A673 (cell line): ENCODE data around the gene TRUB2.

Experiments
- EZH2 ChIP-seq: fragments of 200-600 bp; sonication (generic); IDR thresholded peaks from 2 replicates; pipeline ENCODE4 v1.6.1; 2017; ENCODE audit warnings: borderline replicate concordance, low read depth, mild to moderate bottlenecking, mixed read lengths, antibody characterized with exemption, low read length; ENCODE audit not compliant: poor library complexity, severe bottlenecking
- TF ChIP-seq, protein P1 (sequence below): fragments of 300-800, 200-600 bp; sonication (generic); conservative IDR thresholded peaks from 2 replicates; pipeline ENCODE4 v1.5.1; 2017; ENCODE audit warnings: low read depth, mild to moderate bottlenecking, antibody characterized with exemption, low read length, moderate library complexity, mixed read lengths

DNA sequence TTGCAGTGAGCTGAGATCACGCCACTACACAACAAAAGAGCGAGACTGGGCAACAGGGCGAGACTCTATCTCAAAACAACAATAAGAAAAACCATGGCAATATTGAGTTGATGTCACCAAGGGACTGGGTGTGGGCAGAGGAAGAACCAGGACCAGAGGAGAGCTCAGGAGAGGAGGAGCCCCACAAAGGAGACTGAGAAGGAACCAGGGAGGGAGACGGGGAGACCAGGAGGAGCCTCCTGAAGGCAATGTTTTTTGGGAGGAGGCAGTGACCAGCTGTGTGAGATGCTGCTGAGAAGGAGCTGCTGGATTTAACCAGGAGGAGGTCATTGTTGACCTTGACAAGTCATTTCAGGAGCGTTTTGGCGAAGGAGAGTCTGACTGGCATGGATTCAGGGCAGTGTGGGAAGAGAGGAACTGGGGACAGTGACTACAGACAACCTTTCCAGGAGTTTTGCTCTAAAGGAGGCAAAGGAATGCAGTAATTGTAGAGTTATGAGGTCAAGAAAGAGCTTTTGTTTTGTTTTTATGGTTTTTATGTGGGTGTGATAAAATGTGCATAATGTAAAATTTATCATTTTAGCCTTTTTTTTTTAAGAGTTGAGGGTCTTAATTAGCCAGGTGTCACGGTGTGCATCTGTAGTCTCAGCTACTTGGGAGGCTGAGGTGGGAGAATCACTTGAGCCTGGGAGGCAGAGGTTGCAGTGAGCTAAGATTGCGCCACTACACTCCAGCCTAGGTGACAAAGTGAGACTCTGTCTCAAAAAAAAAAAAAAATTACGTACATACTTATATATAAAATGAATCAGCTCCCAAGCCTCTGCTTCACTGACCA is 17.9 kb downstream of the TRUB2 start:
- TF ChIP-seq, protein P1, sequence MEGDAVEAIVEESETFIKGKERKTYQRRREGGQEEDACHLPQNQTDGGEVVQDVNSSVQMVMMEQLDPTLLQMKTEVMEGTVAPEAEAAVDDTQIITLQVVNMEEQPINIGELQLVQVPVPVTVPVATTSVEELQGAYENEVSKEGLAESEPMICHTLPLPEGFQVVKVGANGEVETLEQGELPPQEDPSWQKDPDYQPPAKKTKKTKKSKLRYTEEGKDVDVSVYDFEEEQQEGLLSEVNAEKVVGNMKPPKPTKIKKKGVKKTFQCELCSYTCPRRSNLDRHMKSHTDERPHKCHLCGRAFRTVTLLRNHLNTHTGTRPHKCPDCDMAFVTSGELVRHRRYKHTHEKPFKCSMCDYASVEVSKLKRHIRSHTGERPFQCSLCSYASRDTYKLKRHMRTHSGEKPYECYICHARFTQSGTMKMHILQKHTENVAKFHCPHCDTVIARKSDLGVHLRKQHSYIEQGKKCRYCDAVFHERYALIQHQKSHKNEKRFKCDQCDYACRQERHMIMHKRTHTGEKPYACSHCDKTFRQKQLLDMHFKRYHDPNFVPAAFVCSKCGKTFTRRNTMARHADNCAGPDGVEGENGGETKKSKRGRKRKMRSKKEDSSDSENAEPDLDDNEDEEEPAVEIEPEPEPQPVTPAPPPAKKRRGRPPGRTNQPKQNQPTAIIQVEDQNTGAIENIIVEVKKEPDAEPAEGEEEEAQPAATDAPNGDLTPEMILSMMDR = no peak
- TF ChIP-seq EZH2 = no peak
